Prostate gland (tissue), 2 donors: ENCODE data around the gene ADCYAP1R1. TPM values are rescaled to one million over a fixed set of nuclear protein-coding genes. Genes with fewer than 3 reads are reported as not detected.

Source experiments
- DNase-seq: peaks from one replicate; pipeline ENCODE4 v3.0.0-alpha.2; 2019; ENCODE audit warnings: low spot score
- H3K27ac ChIP-seq, 2 donors: fragments of 200-600 bp; sonication (generic); 2 replicates each; pipeline ENCODE4 v1.5.1; 2017 to 2019
- H3K27me3 ChIP-seq: fragments of 200-600 bp; sonication (generic); replicated peaks from 2 replicates; pipeline ENCODE4 v1.5.1; 2019; ENCODE audit not compliant: insufficient read depth
- H3K36me3 ChIP-seq, 2 donors: fragments of 200-600 bp; sonication (generic); 1 replicate in 1 of 2; 2 replicates in 1 of 2; pipeline versions ENCODE4 v1.5.1 to v1.8.1; 2017 to 2019
- H3K4me1 ChIP-seq: fragments of 200-600 bp; sonication (generic); replicated peaks from 2 replicates; pipeline ENCODE4 v1.5.1; 2019
- H3K4me3 ChIP-seq, 2 donors: fragments of 200-600 bp; sonication (generic); 2 replicates each; pipeline ENCODE4 v1.5.1; 2017 to 2019
- H3K9me3 ChIP-seq: fragments of 200-600 bp; sonication (generic); 2 replicates; pipeline ENCODE4 v1.5.1; 2017
- POLR2A ChIP-seq: fragments of 450-650 bp; IDR thresholded peaks from one replicate; pipeline ENCODE4 v1.6.1; 2016; ENCODE audit warnings: antibody characterized with exemption, mild to moderate bottlenecking
- POLR2AphosphoS5 ChIP-seq: sonication (generic); formaldehyde crosslinking; IDR thresholded peaks from one replicate; pipeline ENCODE4 v1.6.1; 2017; ENCODE audit warnings: antibody characterized with exemption
- WGBS: methylation state at CpG from one replicate; pipeline ENCODE4 v1.1.5; 2018; 5-methylcytosine and 5-hydroxymethylcytosine counted together
- intact Hi-C: fragments of 100-400 bp; cut with DNase I; formaldehyde crosslinking; loops from one replicate; pipeline ENCODE4 v1.14.2; 2022
- total RNA-seq, 2 donors: library from RNA; depleted of rRNA; stranded (reverse); fragments of >200 nt; gene quantifications; one replicate each; pipeline ENCODE4 v1.1.0, GENCODE V29; 2016
- TF ChIP-seq, protein P1 (sequence below), 4 experiments: fragments of 200-600 bp in 2 of 4; fragments of 450-650 bp in 2 of 4; sonication (generic) in 2 of 4; IDR thresholded peaks; 1 replicate in 3 of 4; 2 replicates in 1 of 4; pipeline ENCODE4 v1.5.1; 2016 to 2019; ENCODE audit warnings: antibody characterized with exemption in 4 of 4, mild to moderate bottlenecking in 2 of 4, moderate library complexity in 2 of 4

Gene ADCYAP1R1
- total RNA-seq, 2 donors from 2014 or later: 0.14 to 6.0 TPM

DNA sequence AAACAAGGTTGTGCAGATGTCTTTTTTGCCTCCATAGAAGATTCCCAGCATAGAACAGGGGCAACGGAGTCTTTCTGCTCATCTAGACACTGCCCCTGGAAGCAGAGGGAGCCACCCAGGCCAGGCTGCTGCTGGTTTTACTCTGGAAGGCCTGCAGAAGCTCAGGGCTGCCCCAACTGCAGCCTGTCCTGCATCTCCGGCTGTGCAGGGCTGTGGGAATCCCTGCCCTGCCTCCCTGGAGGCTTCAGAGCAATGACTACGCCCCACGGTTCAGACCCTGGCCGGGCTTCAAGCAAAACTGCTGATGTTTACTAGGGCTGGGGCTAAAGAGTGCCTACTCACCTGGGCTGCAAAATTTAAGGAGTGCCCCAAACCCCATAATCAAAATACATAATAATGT lies 44.5 kb upstream of the ADCYAP1R1 start:
- TF ChIP-seq POLR2A: no peak
- no peak for TF ChIP-seq POLR2AphosphoS5
- TF ChIP-seq, protein P1, sequence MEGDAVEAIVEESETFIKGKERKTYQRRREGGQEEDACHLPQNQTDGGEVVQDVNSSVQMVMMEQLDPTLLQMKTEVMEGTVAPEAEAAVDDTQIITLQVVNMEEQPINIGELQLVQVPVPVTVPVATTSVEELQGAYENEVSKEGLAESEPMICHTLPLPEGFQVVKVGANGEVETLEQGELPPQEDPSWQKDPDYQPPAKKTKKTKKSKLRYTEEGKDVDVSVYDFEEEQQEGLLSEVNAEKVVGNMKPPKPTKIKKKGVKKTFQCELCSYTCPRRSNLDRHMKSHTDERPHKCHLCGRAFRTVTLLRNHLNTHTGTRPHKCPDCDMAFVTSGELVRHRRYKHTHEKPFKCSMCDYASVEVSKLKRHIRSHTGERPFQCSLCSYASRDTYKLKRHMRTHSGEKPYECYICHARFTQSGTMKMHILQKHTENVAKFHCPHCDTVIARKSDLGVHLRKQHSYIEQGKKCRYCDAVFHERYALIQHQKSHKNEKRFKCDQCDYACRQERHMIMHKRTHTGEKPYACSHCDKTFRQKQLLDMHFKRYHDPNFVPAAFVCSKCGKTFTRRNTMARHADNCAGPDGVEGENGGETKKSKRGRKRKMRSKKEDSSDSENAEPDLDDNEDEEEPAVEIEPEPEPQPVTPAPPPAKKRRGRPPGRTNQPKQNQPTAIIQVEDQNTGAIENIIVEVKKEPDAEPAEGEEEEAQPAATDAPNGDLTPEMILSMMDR (IDR thresholded peaks at IDR 0.05): no peak
- Histone ChIP-seq H3K4me1 (no peaks in the 10 kb centered on the region), H3K36me3 (no peaks in the 10 kb centered on the region), H3K27me3 (no peaks in the 10 kb centered on the region), H3K9me3 (no peaks in the 10 kb centered on the region), H3K4me3 (no peak overlapping the region), H3K27ac (no peak overlapping the region)
- WGBS: 65% methylated on average over 5 of the region's 5 CpGs
- DNase-seq: no peak
- intact Hi-C loops: no loop called here

DNA sequence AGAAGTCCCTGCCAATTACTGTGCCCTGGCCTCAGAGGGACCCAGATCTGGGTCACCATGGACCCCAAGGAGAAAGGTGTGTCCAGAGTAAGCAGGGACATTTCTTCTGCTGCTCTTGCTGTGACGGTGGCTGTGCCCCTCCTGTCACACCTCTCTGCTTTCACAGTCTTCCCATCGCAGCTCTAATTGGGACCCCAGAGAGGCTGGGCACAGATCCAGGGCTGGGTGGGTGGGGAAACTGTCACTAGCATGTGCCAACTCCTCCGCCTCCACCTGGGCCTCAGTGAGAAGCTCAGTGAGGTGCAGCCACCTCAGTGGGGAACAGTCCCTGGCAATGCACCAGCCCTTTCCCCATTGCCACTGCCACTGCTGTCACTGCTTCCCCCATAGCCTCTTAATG lies 37.3 kb upstream of the ADCYAP1R1 start:
- H3K27ac ChIP-seq: no peak overlapping the region
- no peak for TF ChIP-seq POLR2AphosphoS5
- TF ChIP-seq, protein P1 (IDR thresholded peaks at IDR 0.05): no peak
- no peak for TF ChIP-seq POLR2A
- no peaks in the 10 kb centered on the region for H3K36me3 ChIP-seq
- no peaks in the 10 kb centered on the region for H3K27me3 ChIP-seq
- WGBS: 62% methylated on average over 3 of the region's 3 CpGs
- no peaks in the 10 kb centered on the region for H3K4me1 ChIP-seq
- H3K4me3 ChIP-seq: no peak overlapping the region
- DNase-seq: no peak
- no peaks in the 10 kb centered on the region for H3K9me3 ChIP-seq
- intact Hi-C loops: no loop called here

DNA sequence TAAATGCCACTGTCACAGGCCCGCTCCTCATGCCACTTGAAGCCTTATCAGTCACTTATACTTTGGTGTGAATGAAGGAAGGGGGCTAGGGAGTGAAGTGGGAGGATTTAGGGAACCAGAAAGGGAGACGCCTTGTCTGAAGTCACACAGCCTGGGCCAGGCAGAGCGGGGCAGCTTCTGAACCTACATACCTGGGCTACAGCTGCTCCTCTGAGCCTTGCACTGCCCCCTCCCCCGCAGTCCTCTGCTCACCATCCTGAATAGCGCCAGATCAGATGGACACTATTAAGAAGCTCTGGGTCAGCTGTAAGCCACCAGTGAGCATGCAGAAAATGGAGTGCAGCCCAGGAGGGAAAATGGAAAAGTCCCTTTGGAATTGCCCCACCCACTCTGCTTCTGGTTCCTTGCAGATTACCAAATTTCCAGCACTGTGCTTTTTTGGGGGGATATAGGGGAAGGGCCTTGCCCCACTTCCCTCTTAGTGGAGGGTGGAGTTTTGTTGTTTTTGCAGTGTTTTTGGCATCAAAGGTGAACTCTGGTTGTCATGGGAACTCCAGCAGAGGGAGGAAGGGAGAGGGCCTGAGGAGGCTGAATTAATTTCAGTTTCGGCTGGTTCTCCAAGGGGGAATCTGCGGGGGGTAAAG lies 35.0 kb upstream of the ADCYAP1R1 start:
- Histone ChIP-seq H3K36me3 (no peaks in the 10 kb centered on the region), H3K4me1 (no peaks in the 10 kb centered on the region), H3K27me3 (no peaks in the 10 kb centered on the region), H3K9me3 (no peaks in the 10 kb centered on the region), H3K27ac (no peak overlapping the region), H3K4me3 (no peak overlapping the region)
- DNase-seq: no peak
- WGBS: 69% methylated on average over 7 of the region's 7 CpGs
- intact Hi-C loops: no loop called here
- no peak for TF ChIP-seq POLR2A

DNA sequence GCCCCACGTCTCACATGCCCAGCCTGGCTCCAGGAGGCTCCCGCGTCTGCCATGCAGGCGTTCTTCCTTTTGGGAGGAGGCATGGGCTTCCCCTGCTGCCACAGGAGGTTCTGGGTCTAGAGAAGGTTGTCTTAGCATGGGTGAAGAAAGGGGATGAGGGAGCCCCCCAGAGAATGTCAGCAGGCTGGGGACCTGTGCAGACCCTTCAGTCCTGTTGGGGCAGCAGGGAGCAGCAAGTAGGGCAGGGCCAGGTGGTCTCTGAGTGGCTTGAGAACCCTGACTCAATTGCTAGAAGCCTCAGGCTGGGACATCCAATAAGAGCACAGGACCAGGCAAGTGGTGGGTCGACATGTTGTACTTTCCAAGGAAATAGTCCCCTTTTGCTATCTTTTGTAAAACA lies 34.4 kb upstream of the ADCYAP1R1 start:
- no peak for TF ChIP-seq POLR2AphosphoS5
- TF ChIP-seq, protein P1 (IDR thresholded peaks at IDR 0.05): no peak
- no peak for TF ChIP-seq POLR2A
- no peak overlapping the region for H3K27ac ChIP-seq
- H3K4me3 ChIP-seq: no peak overlapping the region
- no peaks in the 10 kb centered on the region for H3K36me3 ChIP-seq
- no peaks in the 10 kb centered on the region for H3K9me3 ChIP-seq
- H3K4me1 ChIP-seq: no peaks in the 10 kb centered on the region
- intact Hi-C loops: no loop called here
- 93% methylated on average over 5 of the region's 5 CpGs for WGBS
- DNase-seq: no peak
- no peaks in the 10 kb centered on the region for H3K27me3 ChIP-seq

DNA sequence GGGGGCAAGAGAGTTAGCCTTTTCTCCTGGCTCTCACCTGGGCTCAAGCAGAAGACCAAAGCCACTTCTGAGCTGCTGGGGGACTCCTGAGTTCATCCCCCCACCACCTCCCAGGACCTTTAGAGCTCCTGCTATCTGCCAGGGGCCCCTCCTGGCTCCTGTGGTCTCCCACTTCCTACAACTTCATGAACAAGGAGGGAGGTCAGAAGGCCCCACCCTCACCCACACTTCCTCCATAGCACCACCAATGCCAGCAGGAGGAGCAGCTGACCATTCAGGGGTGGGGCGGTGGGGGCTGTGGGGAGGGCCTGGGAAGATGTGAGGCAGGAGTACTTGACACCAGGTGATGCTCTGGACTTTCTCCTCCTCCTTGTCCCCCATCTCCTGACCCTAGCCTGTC lies 32.6 kb upstream of the ADCYAP1R1 start:
- no peaks in the 10 kb centered on the region for H3K36me3 ChIP-seq

More for the DNA sequence above, 32.6 kb upstream of the ADCYAP1R1 start:
- H3K9me3 ChIP-seq: no peaks in the 10 kb centered on the region
- H3K4me1 ChIP-seq: no peaks in the 10 kb centered on the region
- H3K4me3 ChIP-seq: no peak overlapping the region
- no peaks in the 10 kb centered on the region for H3K27me3 ChIP-seq
- no peak for TF ChIP-seq POLR2A
- no peak for TF ChIP-seq POLR2AphosphoS5
- TF ChIP-seq, protein P1 (IDR thresholded peaks at IDR 0.05): no peak
- no peak for DNase-seq
- no peak overlapping the region for H3K27ac ChIP-seq
- intact Hi-C loops: no loop called here
- 93% methylated on average over 1 of the region's 1 CpG for WGBS
